Upper lobe of left lung (tissue), 6 donors: ENCODE data around the gene ESAM. TPM values are rescaled to one million over a fixed set of nuclear protein-coding genes. Genes with fewer than 3 reads are reported as not detected.
A peak's percentile ranks its signal among the peaks of the same experiment; 100 is the strongest.

Source experiments
- ATAC-seq, 2 donors: fragments of 200-7000 bp; cut with Tn5 transposase; one replicate each; pipeline ENCODE4 v1.9.1; 2022; ENCODE audit warnings: mild to moderate bottlenecking in 2 of 2, moderate library complexity in 2 of 2; ENCODE audit not compliant: low FRiP score in 2 of 2
- DNase-seq, 2 donors: peaks; one replicate each; pipeline ENCODE4 v3.0.0-alpha.2; 2019 to 2020
- H3K27ac ChIP-seq, 4 donors: fragments of 200-600 bp; sonication (generic); one replicate each; pipeline ENCODE4 v1.5.1; 2016 to 2019
- H3K27me3 ChIP-seq, 4 donors: fragments of 200-600 bp; sonication (generic); one replicate each; pipeline ENCODE4 v1.5.1; 2017 to 2019
- H3K36me3 ChIP-seq, 4 donors: fragments of 200-600 bp; sonication (generic); one replicate each; pipeline ENCODE4 v1.5.1; 2016 to 2019
- H3K4me1 ChIP-seq, 4 donors: fragments of 200-600 bp; sonication (generic); one replicate each; pipeline ENCODE4 v1.5.1; 2018 to 2019
- H3K4me3 ChIP-seq, 4 donors: fragments of 200-600 bp; sonication (generic); one replicate each; pipeline ENCODE4 v1.5.1; 2017 to 2019; ENCODE audit warnings: mild to moderate bottlenecking in 2 of 4, moderate library complexity in 1 of 4
- H3K9me3 ChIP-seq, 4 donors: fragments of 200-600 bp; sonication (generic); one replicate each; pipeline ENCODE4 v1.5.1; 2018 to 2019
- EP300 ChIP-seq, 4 donors: sonication (generic); formaldehyde crosslinking; IDR thresholded peaks; one replicate each; pipeline ENCODE4 v1.5.1; 2017; ENCODE audit warnings: antibody characterized with exemption in 4 of 4, control low read depth in 2 of 4
- POLR2A ChIP-seq, 4 donors: fragments of 450-650 bp; IDR thresholded peaks; one replicate each; pipeline ENCODE4 v1.5.1; 2016 to 2017; ENCODE audit warnings: antibody characterized with exemption in 4 of 4, mild to moderate bottlenecking in 2 of 4
- POLR2AphosphoS5 ChIP-seq, 2 donors: sonication (generic); formaldehyde crosslinking; IDR thresholded peaks; one replicate each; pipeline ENCODE4 v1.5.1; 2017; ENCODE audit warnings: antibody characterized with exemption in 2 of 2
- WGBS, 2 donors: methylation state at CpG; one replicate each; pipeline ENCODE4 v1.1.5; 2017 to 2018; 5-methylcytosine and 5-hydroxymethylcytosine counted together
- total RNA-seq, 6 donors: library from RNA; depleted of rRNA in 4 of 6; stranded (reverse); fragments of >200 nt in 4 of 6; gene quantifications; one replicate each; pipeline versions ENCODE4 v1.1.0 to v1.2.1, GENCODE V29; 2016 to 2021
- TF ChIP-seq, protein P1 (sequence below), 6 experiments: fragments of 450-650 bp in 4 of 6; fragments of 200-600 bp in 2 of 6; sonication (generic) in 2 of 6; IDR thresholded peaks; one replicate each; pipeline ENCODE4 v1.5.1; 2016 to 2019; ENCODE audit warnings: antibody characterized with exemption in 6 of 6
- donor health status: DM: no; HTN: no; CAD: no; lungs with moderate emphysema.
- donor health status: DM: no; HTN: yes; CAD: no; lungs with severe emphysema.

The ESAM gene
- total RNA-seq, 6 donors from 2014 or later: 39.8 to 177 (median 128) TPM

DNA sequence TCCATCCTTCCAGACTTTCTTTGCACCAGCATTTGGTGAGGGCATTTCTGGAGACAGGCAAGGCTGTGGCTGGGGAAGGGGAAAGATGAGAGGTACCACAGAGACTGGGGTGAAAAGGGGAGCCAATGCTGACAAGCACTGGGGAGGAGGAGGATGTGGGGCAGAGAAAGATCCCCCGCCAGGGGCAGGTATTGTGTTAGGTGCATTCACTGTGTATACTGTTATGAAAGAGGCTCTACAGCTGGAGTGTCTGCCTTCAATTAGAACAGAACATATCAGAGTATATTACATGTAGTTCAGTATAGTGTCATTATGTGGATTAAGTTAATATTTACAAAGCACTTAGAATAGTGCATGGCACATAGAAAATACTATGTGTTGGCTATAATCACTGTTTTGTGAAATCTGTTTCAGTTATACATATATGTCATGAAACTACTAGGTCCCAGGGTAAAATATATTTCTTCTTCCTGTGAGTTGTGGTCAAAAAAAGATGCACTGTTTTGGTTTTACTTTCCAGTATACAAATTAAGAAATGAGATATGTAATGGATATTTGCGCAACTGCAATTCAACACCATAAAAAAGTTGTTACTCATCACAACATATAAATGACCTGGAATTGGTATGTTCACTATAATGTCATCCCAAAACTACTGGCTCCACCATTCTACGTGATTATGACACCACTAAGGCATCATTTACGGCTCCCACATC is 29.7 kb upstream of the ESAM start:
- DNase-seq (no peak), ATAC-seq (peak in 1 of 2 donors; percentile 19)
- Histone ChIP-seq H3K4me1 (peaks cover 4 to 9% (median 7%) of the 10 kb centered on the region in 4 donors), H3K27me3 (no peaks in the 10 kb centered on the region), H3K36me3 (no peaks in the 10 kb centered on the region), H3K9me3 (no peaks in the 10 kb centered on the region), H3K27ac (no peak overlapping the region), H3K4me3 (no peak overlapping the region)
- TF ChIP-seq, protein P1, sequence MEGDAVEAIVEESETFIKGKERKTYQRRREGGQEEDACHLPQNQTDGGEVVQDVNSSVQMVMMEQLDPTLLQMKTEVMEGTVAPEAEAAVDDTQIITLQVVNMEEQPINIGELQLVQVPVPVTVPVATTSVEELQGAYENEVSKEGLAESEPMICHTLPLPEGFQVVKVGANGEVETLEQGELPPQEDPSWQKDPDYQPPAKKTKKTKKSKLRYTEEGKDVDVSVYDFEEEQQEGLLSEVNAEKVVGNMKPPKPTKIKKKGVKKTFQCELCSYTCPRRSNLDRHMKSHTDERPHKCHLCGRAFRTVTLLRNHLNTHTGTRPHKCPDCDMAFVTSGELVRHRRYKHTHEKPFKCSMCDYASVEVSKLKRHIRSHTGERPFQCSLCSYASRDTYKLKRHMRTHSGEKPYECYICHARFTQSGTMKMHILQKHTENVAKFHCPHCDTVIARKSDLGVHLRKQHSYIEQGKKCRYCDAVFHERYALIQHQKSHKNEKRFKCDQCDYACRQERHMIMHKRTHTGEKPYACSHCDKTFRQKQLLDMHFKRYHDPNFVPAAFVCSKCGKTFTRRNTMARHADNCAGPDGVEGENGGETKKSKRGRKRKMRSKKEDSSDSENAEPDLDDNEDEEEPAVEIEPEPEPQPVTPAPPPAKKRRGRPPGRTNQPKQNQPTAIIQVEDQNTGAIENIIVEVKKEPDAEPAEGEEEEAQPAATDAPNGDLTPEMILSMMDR (IDR thresholded peaks at IDR 0.05): no peak
- TF ChIP-seq EP300 (IDR thresholded peaks at IDR 0.05): no peak
- TF ChIP-seq POLR2AphosphoS5 (IDR thresholded peaks at IDR 0.05): no peak
- no peak for TF ChIP-seq POLR2A (IDR thresholded peaks at IDR 0.05)
- 80 to 84% methylated on average over 4 of the region's 4 CpGs for WGBS, 2 donors

DNA sequence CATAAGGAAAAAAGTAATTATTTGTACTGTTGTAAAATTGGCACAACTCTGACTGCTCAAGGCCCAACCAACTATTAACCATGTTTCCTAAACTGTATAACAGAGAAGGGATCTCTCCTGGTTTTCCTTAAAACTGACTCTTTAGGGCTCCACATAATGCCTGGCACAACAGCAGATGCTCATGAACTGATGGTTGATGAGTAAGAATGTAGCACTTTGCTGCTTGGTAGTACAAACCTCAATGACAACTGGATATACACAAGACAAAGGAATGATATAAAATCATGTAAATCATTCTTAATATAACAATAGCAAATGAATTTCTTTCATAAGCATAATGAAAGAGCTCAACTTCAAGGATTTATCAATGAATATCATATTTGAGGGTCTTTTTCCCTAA is 26.4 kb upstream of the ESAM start:
- peaks cover 2 to 5% (median 4%) of the 10 kb centered on the region in 4 donors for H3K4me1 ChIP-seq
- H3K36me3 ChIP-seq: no peaks in the 10 kb centered on the region
- ATAC-seq (no peak), DNase-seq (no peak)
- TF ChIP-seq EP300 (IDR thresholded peaks at IDR 0.05): no peak
- TF ChIP-seq POLR2A (IDR thresholded peaks at IDR 0.05): no peak
- no peak for TF ChIP-seq POLR2AphosphoS5 (IDR thresholded peaks at IDR 0.05)
- TF ChIP-seq, protein P1 (IDR thresholded peaks at IDR 0.05): no peak
- no peak overlapping the region for H3K27ac ChIP-seq
- H3K4me3 ChIP-seq: no peak overlapping the region
- H3K9me3 ChIP-seq: no peaks in the 10 kb centered on the region
- H3K27me3 ChIP-seq: no peaks in the 10 kb centered on the region

DNA sequence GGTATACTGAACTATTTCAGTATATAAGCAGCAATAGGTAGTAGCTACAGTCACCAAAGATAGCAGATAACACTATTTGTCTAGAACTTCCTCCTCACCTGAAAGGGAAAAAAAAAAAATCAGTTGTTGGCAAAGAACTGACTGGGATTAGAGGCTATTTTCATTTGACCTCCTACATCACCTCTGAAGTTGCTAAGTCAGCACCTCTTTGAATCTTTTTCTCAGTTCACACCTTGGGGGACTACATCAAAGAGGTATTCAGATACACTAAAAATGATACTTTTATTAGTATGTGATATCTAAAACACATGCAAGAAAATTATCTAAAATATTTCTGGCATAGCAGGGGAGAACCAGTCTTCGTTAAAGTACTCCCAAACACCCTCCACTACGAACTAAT is 22.0 kb upstream of the ESAM start:
- WGBS, 2 donors: 96 to 98% methylated on average over 2 of the region's 2 CpGs
- no peaks in the 10 kb centered on the region for H3K36me3 ChIP-seq
- H3K4me1 ChIP-seq: no peaks in the 10 kb centered on the region
- TF ChIP-seq EP300 (IDR thresholded peaks at IDR 0.05) (no peak), POLR2AphosphoS5 (IDR thresholded peaks at IDR 0.05) (no peak), POLR2A (IDR thresholded peaks at IDR 0.05) (no peak)
- TF ChIP-seq, protein P1 (IDR thresholded peaks at IDR 0.05): no peak
- H3K9me3 ChIP-seq: no peaks in the 10 kb centered on the region
- no peaks in the 10 kb centered on the region for H3K27me3 ChIP-seq
- no peak overlapping the region for H3K4me3 ChIP-seq
- H3K27ac ChIP-seq: no peak overlapping the region
- ATAC-seq: no peak
- DNase-seq: no peak

DNA sequence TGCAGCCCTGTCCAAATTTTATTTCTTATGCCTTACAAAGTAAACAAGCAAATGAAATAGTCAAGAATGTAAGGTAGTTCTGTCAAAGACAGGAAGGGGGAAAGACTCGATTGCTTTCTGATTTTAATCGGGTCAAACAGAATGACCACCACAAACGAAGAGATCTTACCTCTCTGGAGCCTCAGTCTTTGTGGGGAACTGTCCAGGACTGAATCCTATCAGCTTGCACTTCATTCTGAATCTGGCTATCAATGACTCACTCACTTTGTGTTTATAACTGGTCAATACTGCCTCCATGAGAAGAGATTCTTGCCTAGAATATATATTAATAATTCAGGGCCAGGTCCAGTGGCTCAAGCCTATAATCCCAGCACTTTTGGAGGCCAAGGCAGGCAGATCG is 20.9 kb upstream of the ESAM start:
- Histone ChIP-seq H3K4me3 (no peak overlapping the region), H3K27me3 (no peaks in the 10 kb centered on the region), H3K27ac (no peak overlapping the region), H3K36me3 (no peaks in the 10 kb centered on the region), H3K9me3 (no peaks in the 10 kb centered on the region), H3K4me1 (no peaks in the 10 kb centered on the region)
- 91 to 94% methylated on average over 4 of the region's 4 CpGs for WGBS, 2 donors
- no peak for ATAC-seq
- DNase-seq: no peak
- TF ChIP-seq, protein P1 (IDR thresholded peaks at IDR 0.05): no peak
- no peak for TF ChIP-seq POLR2A (IDR thresholded peaks at IDR 0.05)
- no peak for TF ChIP-seq EP300 (IDR thresholded peaks at IDR 0.05)
- TF ChIP-seq POLR2AphosphoS5 (IDR thresholded peaks at IDR 0.05): no peak

DNA sequence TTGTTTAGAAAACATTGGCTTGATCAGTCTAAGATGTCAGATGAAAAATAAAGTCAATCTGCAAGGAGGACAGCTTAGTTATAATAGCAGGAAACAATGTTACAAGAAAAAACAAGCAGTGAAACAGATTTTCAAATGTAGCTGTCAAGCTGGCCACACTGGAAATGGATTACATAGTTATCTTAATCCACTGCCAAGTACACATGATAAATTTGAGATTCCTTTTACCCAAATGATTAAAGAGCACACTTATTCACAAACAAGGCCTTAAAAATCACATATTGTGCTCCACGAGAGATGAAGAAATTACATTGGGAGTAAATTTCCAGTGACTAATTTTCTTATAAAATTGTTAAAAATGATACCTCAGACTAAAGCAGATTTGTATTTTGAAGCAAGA is 17.5 kb upstream of the ESAM start:
- Histone ChIP-seq H3K4me1 (peaks cover 0 to 6% (median 0%) of the 10 kb centered on the region in 4 donors), H3K4me3 (no peak overlapping the region), H3K36me3 (peaks cover 0 to 4% (median under 1%) of the 10 kb centered on the region in 4 donors), H3K9me3 (no peaks in the 10 kb centered on the region), H3K27ac (no peak overlapping the region), H3K27me3 (no peaks in the 10 kb centered on the region)
- WGBS, 2 donors: 72 to 87% methylated on average over 1 of the region's 1 CpG
- ATAC-seq (no peak), DNase-seq (no peak)
- TF ChIP-seq, protein P1 (IDR thresholded peaks at IDR 0.05): no peak
- TF ChIP-seq EP300 (IDR thresholded peaks at IDR 0.05): no peak
- no peak for TF ChIP-seq POLR2AphosphoS5 (IDR thresholded peaks at IDR 0.05)
- no peak for TF ChIP-seq POLR2A (IDR thresholded peaks at IDR 0.05)
